GM12878 (cell line): ENCODE results near the gene UBE2E2. TPM values are rescaled to one million over a fixed set of nuclear protein-coding genes. Genes with fewer than 3 reads are reported as not detected.

ENCODE experiments used
- KLF5 ChIP-seq: fragments of 450-650 bp; IDR thresholded peaks from 2 replicates; pipeline ENCODE4 v1.6.1; 2014; ENCODE audit warnings: mild to moderate bottlenecking; ENCODE audit not compliant: partially characterized antibody
- MTA2 ChIP-seq: fragments of 450-650 bp; IDR thresholded peaks from 2 replicates; pipeline ENCODE4 v1.6.1; 2016; ENCODE audit warnings: low read depth, mild to moderate bottlenecking, moderate library complexity
- RUNX3 ChIP-seq: IDR thresholded peaks from 2 replicates; pipeline ENCODE4 v1.6.1; 2012; ENCODE audit warnings: low read length, inconsistent platforms
- SUPT20H ChIP-seq: IDR thresholded peaks from 2 replicates; pipeline ENCODE4 v1.6.1; 2011; ENCODE audit warnings: low read depth, mild to moderate bottlenecking, low read length, moderate library complexity, borderline replicate concordance; ENCODE audit not compliant: control insufficient read depth
- ZBED1 ChIP-seq: IDR thresholded peaks from 2 replicates; pipeline ENCODE4 v1.6.1; 2016; ENCODE audit warnings: borderline replicate concordance
- polyA plus RNA-seq, 11 experiments: library from polyadenylated mRNA; depleted of rRNA in 4 of 11; unstranded in 6 of 11; stranded (reverse) in 5 of 11; fragments of >200 nt; fragmentation: Nextera tagmentation in 4 of 11; fragmentation: Illumina TruSeq in 1 of 11; extraction: Ambion mirVana in 4 of 11; extraction: Trizol in 1 of 11; gene quantifications; 1 replicate in 1 of 11; 2 replicates in 10 of 11; pipeline versions ENCODE4 v1.2.1 to v1.2.3, GENCODE V29; 2011 to 2016; ENCODE audit warnings: inconsistent platforms in 2 of 11, missing spikeins in 2 of 11, low read depth in 1 of 11
- total RNA-seq, 4 experiments: library from RNA; depleted of rRNA in 3 of 4; stranded (reverse); fragments of >200 nt in 3 of 4; fragmentation: Illumina TruSeq in 1 of 4; extraction: Trizol in 1 of 4; gene quantifications; 2 replicates each; pipeline versions ENCODE4 v1.2.1 to v1.2.3, GENCODE V29; 2013 to 2021
- TF ChIP-seq, protein P1 (sequence below): fragments of 450-650 bp; IDR thresholded peaks from 2 replicates; pipeline ENCODE4 v1.6.1; 2017; ENCODE audit warnings: antibody characterized with exemption, mild to moderate bottlenecking, moderate library complexity
- TF ChIP-seq, protein P2 (sequence below): fragments of 450-650 bp; formaldehyde crosslinking; IDR thresholded peaks from 2 replicates; pipeline ENCODE4 v1.5.0; 2022; ENCODE audit warnings: mild to moderate bottlenecking, missing genetic modification characterization

UBE2E2 gene
- total and polyA plus RNA-seq, 10 of the 15 experiments (the other 5 are each of a cell fraction or from before 2014, with no cell fraction given), result 8.7 to 71.0 (median 36.4) TPM

DNA sequence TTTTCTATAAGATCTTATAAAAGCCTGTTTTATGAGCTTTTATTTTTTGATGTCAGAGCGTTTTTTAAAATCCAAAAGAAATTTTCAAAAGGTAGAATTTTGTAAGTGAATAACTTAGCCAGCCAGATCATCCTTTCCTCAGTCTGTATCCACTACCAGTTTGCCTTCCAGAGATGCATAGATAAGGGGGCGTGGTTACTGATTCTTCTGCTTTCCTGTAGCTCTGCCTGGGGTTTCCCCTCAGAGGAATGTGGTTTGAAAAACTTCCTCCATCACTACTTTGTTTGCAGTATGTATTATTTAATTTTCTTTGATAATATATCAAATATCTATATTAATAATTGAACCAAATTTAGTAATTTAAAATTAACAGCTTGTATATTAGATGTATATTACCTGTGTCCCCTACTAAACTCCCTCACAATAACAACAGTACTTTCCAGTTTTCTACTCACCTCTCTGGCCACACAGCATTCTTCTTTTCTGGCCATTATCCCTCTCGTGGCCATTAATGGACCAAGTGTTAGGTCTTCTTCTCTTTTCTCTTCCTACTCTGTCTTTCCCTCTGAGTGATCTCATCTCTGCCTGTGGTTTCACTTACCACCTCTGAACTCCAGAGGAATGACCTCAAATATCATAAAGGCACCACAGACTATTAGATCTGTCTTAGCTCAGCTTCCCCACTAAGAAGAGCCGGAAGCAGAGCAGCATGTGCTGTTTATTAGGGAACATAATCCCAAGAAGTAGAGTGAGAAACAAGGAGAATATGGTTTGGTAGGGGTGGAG is 239.7 kb downstream of the UBE2E2 start (continued):
- TF ChIP-seq, protein P1, sequence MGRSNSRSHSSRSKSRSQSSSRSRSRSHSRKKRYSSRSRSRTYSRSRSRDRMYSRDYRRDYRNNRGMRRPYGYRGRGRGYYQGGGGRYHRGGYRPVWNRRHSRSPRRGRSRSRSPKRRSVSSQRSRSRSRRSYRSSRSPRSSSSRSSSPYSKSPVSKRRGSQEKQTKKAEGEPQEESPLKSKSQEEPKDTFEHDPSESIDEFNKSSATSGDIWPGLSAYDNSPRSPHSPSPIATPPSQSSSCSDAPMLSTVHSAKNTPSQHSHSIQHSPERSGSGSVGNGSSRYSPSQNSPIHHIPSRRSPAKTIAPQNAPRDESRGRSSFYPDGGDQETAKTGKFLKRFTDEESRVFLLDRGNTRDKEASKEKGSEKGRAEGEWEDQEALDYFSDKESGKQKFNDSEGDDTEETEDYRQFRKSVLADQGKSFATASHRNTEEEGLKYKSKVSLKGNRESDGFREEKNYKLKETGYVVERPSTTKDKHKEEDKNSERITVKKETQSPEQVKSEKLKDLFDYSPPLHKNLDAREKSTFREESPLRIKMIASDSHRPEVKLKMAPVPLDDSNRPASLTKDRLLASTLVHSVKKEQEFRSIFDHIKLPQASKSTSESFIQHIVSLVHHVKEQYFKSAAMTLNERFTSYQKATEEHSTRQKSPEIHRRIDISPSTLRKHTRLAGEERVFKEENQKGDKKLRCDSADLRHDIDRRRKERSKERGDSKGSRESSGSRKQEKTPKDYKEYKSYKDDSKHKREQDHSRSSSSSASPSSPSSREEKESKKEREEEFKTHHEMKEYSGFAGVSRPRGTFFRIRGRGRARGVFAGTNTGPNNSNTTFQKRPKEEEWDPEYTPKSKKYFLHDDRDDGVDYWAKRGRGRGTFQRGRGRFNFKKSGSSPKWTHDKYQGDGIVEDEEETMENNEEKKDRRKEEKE, result no peak
- TF ChIP-seq SUPT20H (no peak), RUNX3 (peak; percentile 77), MTA2 (0 out of 2 replicates have a peak, but pooled peaks have one; percentile 29), KLF5 (no peak), ZBED1 (no peak)
- TF ChIP-seq, protein P2, sequence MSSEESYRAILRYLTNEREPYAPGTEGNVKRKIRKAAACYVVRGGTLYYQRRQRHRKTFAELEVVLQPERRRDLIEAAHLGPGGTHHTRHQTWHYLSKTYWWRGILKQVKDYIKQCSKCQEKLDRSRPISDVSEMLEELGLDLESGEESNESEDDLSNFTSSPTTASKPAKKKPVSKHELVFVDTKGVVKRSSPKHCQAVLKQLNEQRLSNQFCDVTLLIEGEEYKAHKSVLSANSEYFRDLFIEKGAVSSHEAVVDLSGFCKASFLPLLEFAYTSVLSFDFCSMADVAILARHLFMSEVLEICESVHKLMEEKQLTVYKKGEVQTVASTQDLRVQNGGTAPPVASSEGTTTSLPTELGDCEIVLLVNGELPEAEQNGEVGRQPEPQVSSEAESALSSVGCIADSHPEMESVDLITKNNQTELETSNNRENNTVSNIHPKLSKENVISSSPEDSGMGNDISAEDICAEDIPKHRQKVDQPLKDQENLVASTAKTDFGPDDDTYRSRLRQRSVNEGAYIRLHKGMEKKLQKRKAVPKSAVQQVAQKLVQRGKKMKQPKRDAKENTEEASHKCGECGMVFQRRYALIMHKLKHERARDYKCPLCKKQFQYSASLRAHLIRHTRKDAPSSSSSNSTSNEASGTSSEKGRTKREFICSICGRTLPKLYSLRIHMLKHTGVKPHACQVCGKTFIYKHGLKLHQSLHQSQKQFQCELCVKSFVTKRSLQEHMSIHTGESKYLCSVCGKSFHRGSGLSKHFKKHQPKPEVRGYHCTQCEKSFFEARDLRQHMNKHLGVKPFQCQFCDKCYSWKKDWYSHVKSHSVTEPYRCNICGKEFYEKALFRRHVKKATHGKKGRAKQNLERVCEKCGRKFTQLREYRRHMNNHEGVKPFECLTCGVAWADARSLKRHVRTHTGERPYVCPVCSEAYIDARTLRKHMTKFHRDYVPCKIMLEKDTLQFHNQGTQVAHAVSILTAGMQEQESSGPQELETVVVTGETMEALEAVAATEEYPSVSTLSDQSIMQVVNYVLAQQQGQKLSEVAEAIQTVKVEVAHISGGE (CRISPR knock-in tag), result no peak
